GM21528 (cell line): Measurements from ENCODE around the gene ARMH3.
"Not testable (repeated sequence)": the region's sequence is repeated elsewhere in the genome, so short reads cannot be mapped to it uniquely, and the experiment has no call there.

Experiments
- ATAC-seq: cut with Tn5 transposase; IDR thresholded peaks from one replicate; pipeline ENCODE4 v1.9.1; 2021; ENCODE audit warnings: mild to moderate bottlenecking, moderate library complexity; ENCODE audit not compliant: unreplicated experiment, low FRiP score

The ARMH3 gene

GRCh38 chr10:102046095-102046494 is 9.9 kb downstream of the ARMH3 start:
- no peak for ATAC-seq

GRCh38 chr10:102045292-102045691 is 10.7 kb downstream of the ARMH3 start:
- no peak for ATAC-seq

GRCh38 chr10:102040305-102041050 is 15.5 kb downstream of the ARMH3 start:
- no peak for ATAC-seq

- no peak for ATAC-seq
Observed at GRCh38 chr10:102038410-102038809, 17.6 kb downstream of the ARMH3 start.

- ATAC-seq = not testable (repeated sequence)
Observed at GRCh38 chr10:102035807-102036206, 20.2 kb downstream of the ARMH3 start.

- no peak for ATAC-seq
Observed at GRCh38 chr10:102033787-102034186, 22.2 kb downstream of the ARMH3 start.

- ATAC-seq = no peak
Observed at GRCh38 chr10:102027261-102027660, 28.7 kb downstream of the ARMH3 start.

GRCh38 chr10:102024799-102025198 is 31.2 kb downstream of the ARMH3 start:
- no peak for ATAC-seq

- ATAC-seq = no peak
Observed at GRCh38 chr10:102020938-102021337, 35.0 kb downstream of the ARMH3 start.

GRCh38 chr10:102017295-102017694 is 38.7 kb downstream of the ARMH3 start:
- no peak for ATAC-seq

GRCh38 chr10:102016416-102016815 is 39.6 kb downstream of the ARMH3 start:
- no peak for ATAC-seq

- ATAC-seq = no peak
Observed at GRCh38 chr10:102010961-102011360, 45.0 kb downstream of the ARMH3 start.

- peak; percentile 58 for ATAC-seq
Observed at GRCh38 chr10:102009801-102010425, 46.1 kb downstream of the ARMH3 start.

- no peak for ATAC-seq
Observed at GRCh38 chr10:102007796-102008195, 48.2 kb downstream of the ARMH3 start.

- ATAC-seq = not testable (repeated sequence)
Observed at GRCh38 chr10:102007031-102007430, 48.9 kb downstream of the ARMH3 start.

- no peak for ATAC-seq
Observed at GRCh38 chr10:102004376-102004775, 51.6 kb downstream of the ARMH3 start.

- ATAC-seq = no peak
Observed at GRCh38 chr10:102003541-102003940, 52.4 kb downstream of the ARMH3 start.

- ATAC-seq = peak; percentile 62
Observed at GRCh38 chr10:102001435-102002068, 54.4 kb downstream of the ARMH3 start.

- ATAC-seq = no peak
Observed at GRCh38 chr10:101997803-101998202, 58.2 kb downstream of the ARMH3 start.

- no peak for ATAC-seq
Observed at GRCh38 chr10:101995451-101996063, 60.4 kb downstream of the ARMH3 start.

- ATAC-seq = no peak
Observed at GRCh38 chr10:101993651-101994200, 62.2 kb downstream of the ARMH3 start.
